ENCODE results near the gene PROSER2. TPM values are rescaled to one million over a fixed set of nuclear protein-coding genes. Genes with fewer than 3 reads are reported as not detected.

PROSER2 gene
- total RNA-seq, 1 donor, result 6.9 TPM

- Histone ChIP-seq H3K27ac (ENCODE audit: low read depth, low read length) (no peak overlapping the region), H3K27me3 (ENCODE audit: insufficient read depth, low read length) (peaks cover 6% of the 10 kb centered on the region), H3K4me2 (ENCODE audit: insufficient read depth, low read length) (no peak overlapping the region), H3K9me3 (ENCODE audit: low read depth, low read length) (no peaks in the 10 kb centered on the region), H2AFZ (ENCODE audit: low read length) (no peak overlapping the region), H3K4me3 (ENCODE audit: insufficient read depth, low read length) (no peak overlapping the region), H3K79me2 (ENCODE audit: insufficient read depth, low read length) (no peaks in the 10 kb centered on the region), H4K20me1 (ENCODE audit: insufficient read depth, low read length) (no peaks in the 10 kb centered on the region), H3K36me3 (ENCODE audit: insufficient read depth, low read length) (no peaks in the 10 kb centered on the region), H3K4me1 (ENCODE audit: insufficient read depth, low read length) (no peaks in the 10 kb centered on the region)
- no peak for TF ChIP-seq CTCF (IDR thresholded peaks at IDR 0.05; ENCODE audit: extremely low read depth, low read depth, low read length)
- no peak for DNase-seq (ENCODE audit: insufficient read length, low spot score, missing footprints)
Observed at GRCh38 chr10:11805792-11806191, 17.4 kb upstream of the PROSER2 start.

GRCh38 chr10:11806706-11807105 lies 16.4 kb upstream of the PROSER2 start:
- Histone ChIP-seq H4K20me1 (ENCODE audit: insufficient read depth, low read length) (no peaks in the 10 kb centered on the region), H3K4me2 (ENCODE audit: insufficient read depth, low read length) (no peak overlapping the region), H3K4me3 (ENCODE audit: insufficient read depth, low read length) (no peak overlapping the region), H3K79me2 (ENCODE audit: insufficient read depth, low read length) (no peaks in the 10 kb centered on the region), H3K9me3 (ENCODE audit: low read depth, low read length) (no peaks in the 10 kb centered on the region), H3K4me1 (ENCODE audit: insufficient read depth, low read length) (no peaks in the 10 kb centered on the region), H3K27me3 (ENCODE audit: insufficient read depth, low read length) (peaks cover 6% of the 10 kb centered on the region), H3K36me3 (ENCODE audit: insufficient read depth, low read length) (no peaks in the 10 kb centered on the region), H2AFZ (ENCODE audit: low read length) (no peak overlapping the region), H3K27ac (ENCODE audit: low read depth, low read length) (no peak overlapping the region)
- DNase-seq (ENCODE audit: insufficient read length, low spot score, missing footprints), result no peak
- TF ChIP-seq CTCF (IDR thresholded peaks at IDR 0.05; ENCODE audit: extremely low read depth, low read depth, low read length), result no peak

DNA sequence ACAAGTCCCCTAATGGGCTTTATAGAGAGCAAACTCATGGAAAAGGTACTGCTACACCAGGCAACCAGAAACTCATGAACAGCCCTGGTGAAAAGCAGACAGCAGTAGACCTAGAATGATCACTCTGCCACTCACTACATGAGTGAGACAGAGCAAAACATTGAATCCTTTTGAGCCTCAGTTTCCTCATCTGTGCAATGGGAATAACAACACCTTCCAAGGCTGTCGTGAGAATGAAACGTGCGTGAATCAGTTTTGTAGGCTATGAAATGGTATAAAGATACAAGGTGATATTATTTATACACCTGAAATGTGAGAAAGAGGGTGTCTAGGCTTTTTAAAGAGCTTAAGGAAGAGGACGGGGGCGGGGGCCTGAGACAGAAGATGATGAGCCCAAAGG lies 14.3 kb upstream of the PROSER2 start:
- TF ChIP-seq CTCF (IDR thresholded peaks at IDR 0.05; ENCODE audit: extremely low read depth, low read depth, low read length), result no peak
- H3K27ac ChIP-seq (ENCODE audit: low read depth, low read length), result no peak overlapping the region
- no peak overlapping the region for H3K4me2 ChIP-seq (ENCODE audit: insufficient read depth, low read length)
- no peak overlapping the region for H2AFZ ChIP-seq (ENCODE audit: low read length)
- no peaks in the 10 kb centered on the region for H3K4me1 ChIP-seq (ENCODE audit: insufficient read depth, low read length)
- no peak for DNase-seq (ENCODE audit: insufficient read length, low spot score, missing footprints)
- no peaks in the 10 kb centered on the region for H3K79me2 ChIP-seq (ENCODE audit: insufficient read depth, low read length)
- no peaks in the 10 kb centered on the region for H3K9me3 ChIP-seq (ENCODE audit: low read depth, low read length)
- H3K36me3 ChIP-seq (ENCODE audit: insufficient read depth, low read length), result no peaks in the 10 kb centered on the region
- no peaks in the 10 kb centered on the region for H4K20me1 ChIP-seq (ENCODE audit: insufficient read depth, low read length)
- peaks cover 6% of the 10 kb centered on the region for H3K27me3 ChIP-seq (ENCODE audit: insufficient read depth, low read length)
- H3K4me3 ChIP-seq (ENCODE audit: insufficient read depth, low read length), result no peak overlapping the region

DNA sequence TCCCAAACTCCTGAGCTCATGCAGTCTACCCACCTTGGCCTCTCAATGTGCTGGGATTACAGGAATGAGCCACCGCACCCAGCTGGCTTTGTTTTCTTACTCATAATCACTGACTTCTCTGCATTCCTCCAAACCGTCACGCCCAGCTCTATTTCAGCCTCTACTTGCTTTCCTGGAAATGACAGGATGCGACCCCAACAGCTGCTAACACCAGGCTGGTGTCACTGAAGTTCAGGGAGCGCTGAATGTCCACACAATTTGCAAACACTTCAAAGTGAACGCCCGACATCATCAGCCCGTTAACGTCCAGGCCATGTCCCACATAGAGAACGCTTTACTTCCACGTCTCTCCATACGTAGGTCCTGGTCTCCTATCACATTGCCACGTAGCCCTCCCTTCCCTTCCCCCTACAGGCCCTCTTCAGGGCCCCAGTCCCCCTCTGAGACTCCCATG lies 12.8 kb upstream of the PROSER2 start:
- Histone ChIP-seq H3K9me3 (ENCODE audit: low read depth, low read length) (no peaks in the 10 kb centered on the region), H3K36me3 (ENCODE audit: insufficient read depth, low read length) (no peaks in the 10 kb centered on the region), H3K4me2 (ENCODE audit: insufficient read depth, low read length) (no peak overlapping the region), H4K20me1 (ENCODE audit: insufficient read depth, low read length) (no peaks in the 10 kb centered on the region), H3K27me3 (ENCODE audit: insufficient read depth, low read length) (peaks cover 6% of the 10 kb centered on the region), H2AFZ (ENCODE audit: low read length) (no peak overlapping the region), H3K27ac (ENCODE audit: low read depth, low read length) (no peak overlapping the region), H3K4me3 (ENCODE audit: insufficient read depth, low read length) (no peak overlapping the region), H3K4me1 (ENCODE audit: insufficient read depth, low read length) (no peaks in the 10 kb centered on the region), H3K79me2 (ENCODE audit: insufficient read depth, low read length) (no peaks in the 10 kb centered on the region)
- TF ChIP-seq CTCF (IDR thresholded peaks at IDR 0.05; ENCODE audit: extremely low read depth, low read depth, low read length), result no peak
- DNase-seq (ENCODE audit: insufficient read length, low spot score, missing footprints), result no peak
